PC-3 (cell line): ENCODE data around the gene SPSB4. TPM values are rescaled to one million over a fixed set of nuclear protein-coding genes. Genes with fewer than 3 reads are reported as not detected.

Experiments used
- ATAC-seq: fragments of 200-7000 bp; cut with Tn5 transposase; 2 replicates; pipeline ENCODE4 v1.9.1; 2020; ENCODE audit warnings: mild to moderate bottlenecking, moderate library complexity
- BruUV-seq: library from RNA; stranded (reverse); fragments of 400-500 nt; replicated peaks from 2 replicates; lab custom pipeline; 2021; lab: Mats Ljungman, UMichigan
- CTCF ChIA-PET: fragments of 300-600 bp; sonication (Branson Sonifier 250); formaldehyde crosslinking; loops from one replicate; lab custom pipeline; 2022; ENCODE audit warnings: antibody characterized with exemption; lab: Charles Lee
- POLR2A ChIA-PET: fragments of 300-600 bp; sonication (Branson Sonifier 250); formaldehyde crosslinking; loops from one replicate; lab custom pipeline; 2022; ENCODE audit warnings: antibody characterized with exemption; ENCODE audit not compliant: unreplicated experiment; lab: Charles Lee
- DNase-seq: peaks from one replicate; pipeline ENCODE4 v3.0.0-alpha.2; 2015
- H2AFZ ChIP-seq: fragments of 300-600 bp; sonication (generic); 2 replicates; pipeline ENCODE4 v1.6.0; 2016; ENCODE audit warnings: antibody characterized with exemption, low read length
- H3F3A ChIP-seq: fragments of 300-600 bp; sonication (generic); one replicate; pipeline ENCODE4 v1.6.0; 2017; ENCODE audit warnings: antibody characterized with exemption, low read length, control low read depth, mild to moderate bottlenecking; ENCODE audit not compliant: unreplicated experiment
- H3K27ac ChIP-seq: fragments of 300-600 bp; sonication (generic); 2 replicates; pipeline ENCODE4 v1.5.1; 2016; ENCODE audit warnings: mild to moderate bottlenecking, low read length
- H3K27me3 ChIP-seq: fragments of 300-600 bp; sonication (generic); 2 replicates; pipeline ENCODE4 v1.6.1; 2016; ENCODE audit warnings: low read length, mixed read lengths
- H3K36me3 ChIP-seq: fragments of 300-600 bp; sonication (generic); 2 replicates; pipeline ENCODE4 v1.6.1; 2016; ENCODE audit warnings: low read depth, mixed run types, low read length, mixed read lengths
- H3K4me1 ChIP-seq: fragments of 300-600 bp; sonication (generic); 2 replicates; pipeline ENCODE4 v1.5.1; 2016; ENCODE audit warnings: low read length; ENCODE audit not compliant: insufficient read depth
- H3K4me2 ChIP-seq: fragments of 300-600 bp; sonication (generic); 2 replicates; pipeline ENCODE4 v1.6.0; 2016; ENCODE audit warnings: low read length
- H3K4me3 ChIP-seq: fragments of 300-600 bp; sonication (generic); 2 replicates; pipeline ENCODE4 v1.5.1; 2016; ENCODE audit warnings: mild to moderate bottlenecking, low read length, mixed read lengths
- H3K79me2 ChIP-seq: fragments of 300-600 bp; sonication (generic); 2 replicates; pipeline ENCODE4 v1.6.1; 2017; ENCODE audit warnings: low read length, mixed read lengths
- H3K9ac ChIP-seq: fragments of 300-600 bp; sonication (generic); 2 replicates; pipeline ENCODE4 v1.6.0; 2016; ENCODE audit warnings: mild to moderate bottlenecking, low read length
- H3K9me2 ChIP-seq: fragments of 300-600 bp; sonication (generic); replicated peaks from 2 replicates; pipeline ENCODE4 v1.6.1; 2016; ENCODE audit warnings: mixed run types, low read length, mixed read lengths
- H3K9me3 ChIP-seq: fragments of 300-600 bp; sonication (generic); 2 replicates; pipeline ENCODE4 v1.6.1; 2016; ENCODE audit warnings: low read length, mixed read lengths
- H4K20me1 ChIP-seq: fragments of 300-600 bp; sonication (generic); 2 replicates; pipeline ENCODE4 v1.6.1; 2016; ENCODE audit warnings: low read length, mixed read lengths
- CTCF ChIP-seq: fragments of 300-600 bp; sonication (generic); conservative IDR thresholded peaks from 2 replicates; pipeline ENCODE4 v1.5.1; 2017; ENCODE audit warnings: antibody characterized with exemption, low read depth, mild to moderate bottlenecking, low read length
- EZH2 ChIP-seq: fragments of 300-600 bp; sonication (generic); IDR thresholded peaks from one replicate; pipeline ENCODE4 v1.6.1; 2017; ENCODE audit warnings: antibody characterized with exemption, mild to moderate bottlenecking, low read length; ENCODE audit not compliant: unreplicated experiment
- EZH2phosphoT487 ChIP-seq: fragments of 300-600 bp; sonication (generic); IDR thresholded peaks from 2 replicates; pipeline ENCODE4 v1.6.1; 2018; ENCODE audit warnings: mild to moderate bottlenecking, antibody characterized with exemption, low read length, borderline replicate concordance
- intact Hi-C: fragments of 100-400 bp; cut with micrococcal nuclease; formaldehyde crosslinking; loops from 2 replicates; pipeline ENCODE4 v1.9.0; 2023
- total RNA-seq: library from RNA; depleted of rRNA; stranded (reverse); fragments of >200 nt; gene quantifications from 2 replicates; pipeline ENCODE4 v1.2.3, GENCODE V29; 2014

The SPSB4 gene
- total RNA-seq, 1 experiment from 2014 or later, result not detected

DNA sequence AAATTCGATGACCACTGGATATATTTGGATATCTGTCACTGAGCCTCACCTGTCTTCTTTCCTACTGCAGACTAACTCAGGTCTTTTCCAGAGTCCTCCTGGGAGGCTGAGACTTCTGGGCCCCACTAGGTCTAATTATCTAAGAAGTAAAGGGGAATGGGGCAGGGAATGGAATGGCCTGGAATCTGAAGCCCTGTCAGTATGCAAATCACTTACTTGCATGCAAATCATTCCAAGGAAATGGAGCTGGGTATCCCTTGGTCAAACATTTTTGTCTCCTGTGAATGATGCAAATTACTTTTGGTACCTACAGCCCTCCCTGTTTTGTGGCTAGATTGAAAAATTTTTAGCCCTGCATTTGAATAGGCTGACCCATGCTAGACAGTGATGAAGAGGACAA, 5.3 kb upstream of the SPSB4 start:
- no TSS peak for BruUV-seq
- Histone ChIP-seq H4K20me1 (no peaks in the 10 kb centered on the region), H2AFZ (no peak overlapping the region), H3K9me3 (no peaks in the 10 kb centered on the region), H3F3A (no peaks in the 10 kb centered on the region), H3K36me3 (no peaks in the 10 kb centered on the region), H3K27ac (no peak overlapping the region), H3K9ac (no peak overlapping the region), H3K9me2 (no peaks in the 10 kb centered on the region), H3K27me3 (peaks cover 30% of the 10 kb centered on the region; the same call in 1 of the 2 replicates), H3K4me3 (no peak overlapping the region), H3K79me2 (no peaks in the 10 kb centered on the region), H3K4me2 (no peak overlapping the region), H3K4me1 (no peaks in the 10 kb centered on the region)
- ChIA-PET POLR2A (no interaction called here), CTCF (no interaction called here)
- DNase-seq, result no peak
- TF ChIP-seq CTCF (no peak), EZH2 (no peak), EZH2phosphoT487 (no peak)
- intact Hi-C loops, result no loop called here
- no peak for ATAC-seq

- Histone ChIP-seq H3K4me1 (no peaks in the 10 kb centered on the region), H3K4me2 (no peak overlapping the region), H4K20me1 (no peaks in the 10 kb centered on the region), H3F3A (no peaks in the 10 kb centered on the region), H3K9ac (no peak overlapping the region), H3K9me3 (no peaks in the 10 kb centered on the region), H3K27me3 (peaks cover 24% of the 10 kb centered on the region; the same call in 1 of the 2 replicates), H3K79me2 (no peaks in the 10 kb centered on the region), H3K36me3 (no peaks in the 10 kb centered on the region), H3K4me3 (no peak overlapping the region), H3K9me2 (no peaks in the 10 kb centered on the region), H3K27ac (no peak overlapping the region), H2AFZ (no peak overlapping the region)
- CTCF ChIA-PET, result no interaction called here
- no peak for ATAC-seq
- intact Hi-C loops, result no loop called here
- TF ChIP-seq EZH2phosphoT487 (no peak), EZH2 (no peak), CTCF (no peak)
- DNase-seq, result peak; percentile 6
- BruUV-seq, result no TSS peak
- POLR2A ChIA-PET, result no interaction called here
These were observed 4.0 kb upstream of the SPSB4 start for GRCh38 chr3:141047168-141047567.

- Histone ChIP-seq H3K4me1 (no peaks in the 10 kb centered on the region), H3K9me2 (no peaks in the 10 kb centered on the region), H3K36me3 (no peaks in the 10 kb centered on the region), H4K20me1 (no peaks in the 10 kb centered on the region), H2AFZ (no peak overlapping the region), H3K4me2 (no peak overlapping the region), H3K9me3 (no peaks in the 10 kb centered on the region), H3K79me2 (no peaks in the 10 kb centered on the region), H3K4me3 (no peak overlapping the region), H3K9ac (no peak overlapping the region), H3K27me3 (peaks cover 35% of the 10 kb centered on the region), H3F3A (no peaks in the 10 kb centered on the region), H3K27ac (no peak overlapping the region)
- no TSS peak for BruUV-seq
- ChIA-PET CTCF (no interaction called here), POLR2A (no interaction called here)
- TF ChIP-seq EZH2phosphoT487 (no peak), CTCF (peak; percentile 20; the same call in 1 of the 2 replicates)
- DNase-seq (no peak), ATAC-seq (no peak)
- intact Hi-C loops, result no loop called here
These were observed 1.5 kb upstream of the SPSB4 start for GRCh38 chr3:141049681-141050080.
